ENCODE results near the gene ADGRF5.
"Not testable (repeated sequence)": the region's sequence is repeated elsewhere in the genome, so short reads cannot be mapped to it uniquely, and the experiment has no call there.

Gene ADGRF5

GRCh38 chr6:46894433-46894832, 27.3 kb downstream of the ADGRF5 start:
- no peak for DNase-seq (ENCODE audit: low read depth in 2 of 2)

- DNase-seq (ENCODE audit: low read depth in 2 of 2): no peak
Observed at GRCh38 chr6:46893648-46894047, 28.1 kb downstream of the ADGRF5 start.

GRCh38 chr6:46891252-46891795, 30.4 kb downstream of the ADGRF5 start:
- no peak for DNase-seq (ENCODE audit: low read depth in 2 of 2)

GRCh38 chr6:46888578-46888977, 33.2 kb downstream of the ADGRF5 start:
- DNase-seq (ENCODE audit: low read depth in 2 of 2): no peak

- no peak for DNase-seq (ENCODE audit: low read depth in 2 of 2)
Observed at GRCh38 chr6:46888031-46888430, 33.7 kb downstream of the ADGRF5 start.

- DNase-seq (ENCODE audit: low read depth in 2 of 2): no peak
Observed at GRCh38 chr6:46882645-46883044, 39.1 kb downstream of the ADGRF5 start.

GRCh38 chr6:46879003-46879402, 42.7 kb downstream of the ADGRF5 start:
- DNase-seq (ENCODE audit: low read depth in 2 of 2): no peak

GRCh38 chr6:46876126-46876525, 45.6 kb downstream of the ADGRF5 start:
- DNase-seq (ENCODE audit: low read depth in 2 of 2): no peak

- no peak for DNase-seq (ENCODE audit: low read depth in 2 of 2)
Observed at GRCh38 chr6:46867411-46867810, 54.3 kb downstream of the ADGRF5 start.

GRCh38 chr6:46865221-46865620, 56.5 kb downstream of the ADGRF5 start:
- no peak for DNase-seq (ENCODE audit: low read depth in 2 of 2)

- no peak for DNase-seq (ENCODE audit: low read depth in 2 of 2)
Observed at GRCh38 chr6:46863791-46864190, 57.9 kb downstream of the ADGRF5 start.

- no peak for DNase-seq (ENCODE audit: low read depth in 2 of 2)
Observed at GRCh38 chr6:46862381-46862780, 59.4 kb downstream of the ADGRF5 start.

- not testable (repeated sequence) for DNase-seq (ENCODE audit: low read depth in 2 of 2)
Observed at GRCh38 chr6:46855966-46856365, 65.8 kb downstream of the ADGRF5 start.

- not testable (repeated sequence) for DNase-seq (ENCODE audit: low read depth in 2 of 2)
Observed at GRCh38 chr6:46851576-46851975, 70.2 kb downstream of the ADGRF5 start.

GRCh38 chr6:46850792-46851191, 70.9 kb downstream of the ADGRF5 start:
- no peak for DNase-seq (ENCODE audit: low read depth in 2 of 2)

GRCh38 chr6:46849361-46849690, 72.4 kb downstream of the ADGRF5 start:
- DNase-seq (ENCODE audit: low read depth in 2 of 2): no peak

- peak in 1 of 2 donors; percentile 41 for DNase-seq (ENCODE audit: low read depth in 2 of 2)
Observed at GRCh38 chr6:46848684-46849360, 72.9 kb downstream of the ADGRF5 start.

- no peak for DNase-seq (ENCODE audit: low read depth in 2 of 2)
Observed at GRCh38 chr6:46845126-46845525, 76.6 kb downstream of the ADGRF5 start.

- DNase-seq (ENCODE audit: low read depth in 2 of 2): not testable (repeated sequence)
Observed at GRCh38 chr6:46842252-46842846, 79.4 kb downstream of the ADGRF5 start.

GRCh38 chr6:46838033-46838432, 83.7 kb downstream of the ADGRF5 start:
- no peak for DNase-seq (ENCODE audit: low read depth in 2 of 2)

GRCh38 chr6:46834991-46835390, 86.7 kb downstream of the ADGRF5 start:
- DNase-seq (ENCODE audit: low read depth in 2 of 2): not testable (repeated sequence)

- DNase-seq (ENCODE audit: low read depth in 2 of 2): not testable (repeated sequence)
Observed at GRCh38 chr6:46834257-46834916, 87.4 kb downstream of the ADGRF5 start.

- no peak for DNase-seq (ENCODE audit: low read depth in 2 of 2)
Observed at GRCh38 chr6:46832816-46833215, 88.9 kb downstream of the ADGRF5 start.
